ENCODE measurements around the gene PAK5.
A peak's percentile ranks its signal among the peaks of the same experiment; 100 is the strongest.
"Not testable (repeated sequence)": the region's sequence is repeated elsewhere in the genome, so short reads cannot be mapped to it uniquely, and the experiment has no call there.

The PAK5 gene

GRCh38 chr20:9672981-9673380 lies 165.9 kb downstream of the PAK5 start:
- no peak for DNase-seq

DNA sequence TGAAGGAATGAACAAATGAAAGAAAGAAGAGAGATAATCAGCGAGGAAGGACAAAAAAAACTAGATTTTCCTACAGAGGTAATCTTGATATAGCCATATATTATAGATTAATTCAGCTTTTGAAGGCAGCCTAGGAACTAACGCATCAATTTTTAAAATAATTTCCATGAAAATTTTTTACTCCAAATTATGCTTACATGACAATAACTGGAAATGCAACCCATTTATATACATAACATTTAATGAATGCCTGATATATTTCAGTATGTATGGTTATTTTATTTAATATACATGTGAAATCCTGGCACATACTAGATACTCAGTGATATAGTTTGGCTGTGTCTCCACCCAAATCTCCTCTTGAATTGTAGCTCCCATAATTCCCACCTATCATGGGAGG lies 166.8 kb downstream of the PAK5 start:
- DNase-seq: no peak

- no peak for DNase-seq
Observed at GRCh38 chr20:9668381-9668780, 170.5 kb downstream of the PAK5 start.

GRCh38 chr20:9663423-9663822 lies 175.5 kb downstream of the PAK5 start:
- DNase-seq: peak in 1 of 3 donors; percentile 11

DNA sequence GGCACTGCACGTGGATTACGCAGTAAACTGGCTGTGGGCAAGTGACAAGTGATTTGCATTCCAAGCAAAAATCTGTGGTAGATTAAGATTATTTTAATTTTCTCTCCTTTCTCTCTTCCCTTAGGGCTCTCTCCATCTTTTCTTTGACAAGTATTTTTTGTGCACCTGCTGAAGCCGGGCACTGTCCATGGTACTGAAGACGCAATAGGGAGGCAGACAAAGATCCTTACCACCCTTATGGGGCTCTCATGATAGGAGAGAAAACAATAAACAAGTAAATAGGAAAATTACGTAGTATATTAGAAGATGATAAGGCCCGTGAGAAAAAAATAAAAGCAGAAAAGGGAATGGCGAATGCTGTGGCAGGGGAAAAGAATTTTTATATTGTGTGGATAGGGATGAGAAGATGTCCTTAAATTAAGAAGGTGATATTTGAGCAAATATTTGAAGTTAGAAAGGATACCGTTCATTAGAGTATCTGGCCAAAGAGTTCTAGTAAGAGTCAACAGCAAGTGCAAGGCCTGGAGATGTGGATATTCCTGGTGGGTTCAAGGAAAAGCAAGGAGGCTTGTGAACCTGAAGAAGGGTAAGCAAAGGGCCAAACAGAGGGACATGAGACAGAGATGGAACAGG lies 178.5 kb downstream of the PAK5 start:
- peak; percentile 5 to 31 (median 18) for DNase-seq

DNA sequence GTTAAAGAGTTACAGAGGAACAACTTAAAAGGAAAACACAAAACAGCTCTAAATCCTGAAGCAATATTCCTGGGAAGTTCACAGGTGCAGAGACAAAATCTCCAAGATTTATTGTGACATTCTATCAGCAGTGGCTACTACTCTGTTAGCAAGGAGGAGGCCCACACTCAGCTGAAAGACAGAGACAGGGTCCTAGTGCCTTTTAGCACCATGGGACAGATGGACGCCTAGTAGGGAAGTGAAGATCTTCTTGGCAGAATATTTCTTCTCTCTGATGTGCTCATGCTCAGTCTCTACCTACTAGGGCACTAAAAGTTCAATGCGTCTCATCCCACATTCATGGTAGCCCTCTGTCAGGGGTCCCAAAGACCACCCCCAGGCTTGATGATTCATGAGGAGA lies 191.1 kb downstream of the PAK5 start:
- DNase-seq: no peak

DNA sequence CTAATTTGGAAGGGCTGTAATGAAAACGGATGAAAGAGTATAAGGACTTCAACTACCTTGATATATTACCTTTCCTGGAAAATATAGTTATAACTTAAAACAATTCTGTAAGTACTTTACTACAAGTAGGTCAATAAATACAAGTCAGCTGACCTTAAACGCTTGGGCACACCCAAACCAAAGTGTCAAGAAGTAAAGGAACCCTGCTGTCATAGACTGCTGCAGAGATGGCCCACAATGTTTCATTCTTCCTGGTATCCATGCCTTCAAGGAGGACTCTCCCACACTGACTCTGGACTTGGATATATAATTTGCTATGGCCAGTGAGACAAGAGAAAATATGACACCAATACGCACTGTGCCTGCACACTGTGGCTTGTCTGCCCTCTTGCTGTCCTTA lies 192.5 kb downstream of the PAK5 start:
- DNase-seq: no peak

DNA sequence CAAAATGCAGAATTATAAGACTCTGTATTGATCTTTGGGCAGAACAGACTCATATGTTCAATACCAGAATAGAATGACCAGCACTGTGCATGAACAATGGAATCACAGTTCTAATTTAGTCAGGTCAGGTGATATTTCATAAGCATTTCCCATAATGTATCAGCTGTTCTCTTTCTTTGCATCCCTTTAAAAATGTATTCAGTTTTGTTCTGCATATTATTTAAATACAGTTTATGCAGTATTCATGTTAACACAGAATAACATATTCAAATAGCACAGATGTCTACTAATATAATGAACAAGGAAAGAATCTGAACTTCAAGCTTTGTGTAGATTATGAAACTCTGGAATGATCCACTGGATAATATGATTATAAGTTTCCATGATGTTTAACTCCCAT lies 196.0 kb downstream of the PAK5 start:
- DNase-seq: no peak

- DNase-seq: not testable (repeated sequence)
Observed at GRCh38 chr20:9641499-9642000, 197.3 kb downstream of the PAK5 start.

DNA sequence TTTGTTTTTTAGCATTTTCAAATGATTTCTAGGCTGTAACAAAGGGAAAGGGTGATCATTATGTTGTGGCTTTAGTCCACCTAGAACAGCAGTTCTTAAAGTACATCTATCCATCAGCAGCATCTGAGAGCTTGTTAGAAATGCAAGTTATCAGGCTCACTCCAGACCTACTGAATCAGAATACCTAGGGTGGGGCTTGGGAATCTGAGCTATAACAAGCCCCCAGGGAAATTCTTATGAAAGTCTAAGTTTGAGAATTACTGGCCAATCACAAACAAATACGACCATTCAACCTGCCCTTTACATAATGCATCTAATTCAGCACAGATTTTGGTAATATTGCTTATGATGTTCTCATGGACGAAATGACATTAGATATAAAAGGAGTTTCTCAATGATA lies 201.0 kb downstream of the PAK5 start:
- no peak for DNase-seq

GRCh38 chr20:9635750-9636149 lies 203.1 kb downstream of the PAK5 start:
- DNase-seq: no peak

DNA sequence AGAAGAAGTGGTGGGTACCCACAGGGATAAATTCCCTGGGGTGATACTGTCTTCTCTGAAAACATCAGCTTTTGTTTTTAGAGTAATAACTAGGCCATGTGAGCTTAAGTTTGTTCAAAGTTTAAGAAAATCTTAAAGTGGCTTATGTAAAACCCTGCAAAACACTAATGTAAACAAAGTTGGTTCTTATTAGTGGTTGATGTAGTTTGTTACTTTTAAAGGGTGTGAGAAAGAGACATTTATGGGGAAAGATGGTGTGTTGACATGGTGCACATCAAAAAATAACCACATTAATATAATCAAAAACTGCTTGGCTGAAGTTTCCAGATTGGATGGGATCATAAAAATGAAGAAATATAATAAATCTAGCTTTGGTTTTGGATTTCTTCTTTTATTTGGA lies 204.5 kb downstream of the PAK5 start:
- no peak for DNase-seq

- peak; percentile 12 to 73 (median 33) for DNase-seq
Observed at GRCh38 chr20:9632991-9633390, 205.9 kb downstream of the PAK5 start.

DNA sequence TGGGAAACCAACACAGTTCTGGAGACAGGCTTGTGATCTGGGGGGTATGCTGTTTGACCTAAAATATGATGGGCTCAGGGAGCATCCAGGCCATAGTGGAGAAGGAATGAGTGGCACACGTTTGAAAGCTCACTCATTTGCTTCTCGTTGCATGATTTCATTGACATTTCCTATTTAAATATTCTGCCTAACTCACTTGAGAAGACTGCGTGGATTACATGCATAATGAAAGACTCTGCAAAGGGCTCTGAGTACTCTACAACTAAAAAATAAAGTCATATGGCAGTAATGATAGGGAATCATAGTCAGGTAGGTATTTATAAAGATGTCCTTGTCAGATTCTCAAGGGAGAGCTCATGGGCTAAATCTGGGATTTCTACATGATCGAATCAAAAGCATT lies 206.6 kb downstream of the PAK5 start:
- no peak for DNase-seq

GRCh38 chr20:9630554-9630953 lies 208.3 kb downstream of the PAK5 start:
- peak in 1 of 3 donors; percentile 41 for DNase-seq

DNA sequence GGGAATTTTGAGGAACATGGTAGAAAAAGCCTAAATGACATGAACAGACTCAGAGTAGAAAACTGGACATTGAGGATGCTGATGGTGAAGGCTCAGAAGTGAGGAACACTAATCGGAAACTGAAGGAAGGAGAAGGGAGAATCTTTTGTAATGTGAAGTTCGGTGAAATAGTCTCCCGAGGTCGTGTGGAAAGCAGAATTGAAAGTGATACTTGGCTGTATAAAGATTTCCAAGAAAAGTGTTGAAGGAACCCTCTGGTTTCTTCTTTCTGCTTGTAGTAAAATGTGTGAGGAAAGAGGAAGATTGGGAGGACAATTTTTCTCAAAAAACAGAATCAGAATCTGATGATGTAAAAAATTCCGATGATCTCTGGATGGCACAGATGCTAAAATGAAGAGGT lies 209.0 kb downstream of the PAK5 start:
- peak; percentile 20 to 75 (median 43) for DNase-seq

DNA sequence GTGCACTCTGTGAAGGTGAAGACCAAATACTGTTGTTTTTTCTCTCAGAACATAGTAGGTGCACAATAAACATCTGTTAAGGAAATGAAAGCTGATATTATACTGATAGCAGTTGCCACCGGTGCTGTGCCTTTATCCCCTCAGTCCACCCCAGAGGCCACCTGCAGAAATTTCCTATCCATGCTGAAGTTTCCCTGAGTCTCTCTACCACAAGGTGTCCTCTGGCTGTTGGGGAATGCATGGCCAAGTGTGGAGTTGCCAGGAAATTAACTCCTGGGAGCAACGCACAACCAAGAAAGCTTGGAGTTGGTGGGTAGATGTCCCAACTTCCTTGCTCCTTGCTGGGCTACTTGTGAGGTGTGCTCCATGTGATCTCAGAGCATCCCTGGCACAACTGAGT lies 210.3 kb downstream of the PAK5 start:
- DNase-seq: no peak

GRCh38 chr20:9628141-9628540 lies 210.7 kb downstream of the PAK5 start:
- peak in 1 of 3 donors; percentile 29 for DNase-seq

DNA sequence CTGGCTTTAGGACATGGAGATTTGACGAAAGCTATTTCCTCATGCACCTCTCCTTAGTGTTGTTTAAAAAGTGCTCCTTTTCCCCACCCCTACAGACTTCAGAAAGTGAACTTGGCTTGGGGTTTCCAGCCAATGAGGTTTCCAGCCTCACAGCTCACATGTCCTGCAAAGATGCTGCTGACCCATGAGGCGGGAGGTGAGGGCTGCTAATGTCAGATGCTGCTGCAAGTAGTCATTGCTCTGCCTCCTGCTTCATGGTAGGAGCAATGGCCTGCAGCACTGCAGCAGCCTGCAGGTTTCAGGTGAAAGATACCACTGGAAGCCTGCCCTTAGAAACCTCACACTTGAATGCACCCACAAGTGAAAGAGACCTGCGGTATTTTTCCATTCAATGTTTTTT lies 211.7 kb downstream of the PAK5 start:
- no peak for DNase-seq

DNA sequence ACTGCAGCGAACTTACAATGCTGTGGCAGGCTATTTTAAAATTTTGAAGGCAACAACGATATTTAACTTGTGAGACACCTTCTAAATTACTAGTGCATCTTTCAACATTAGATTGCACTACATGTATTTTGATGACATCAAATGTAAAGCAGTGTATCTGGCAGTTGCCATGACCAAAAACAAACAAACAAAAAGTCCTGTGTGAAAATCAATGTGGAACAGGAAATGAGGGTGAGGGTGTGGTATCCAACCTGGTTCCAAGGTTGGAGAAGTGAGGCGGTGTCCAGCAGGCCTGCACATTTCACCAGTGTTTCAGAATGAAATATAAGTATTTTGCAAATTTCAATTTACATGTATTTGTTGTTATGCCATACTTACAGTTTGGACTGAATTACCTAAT lies 212.5 kb downstream of the PAK5 start:
- DNase-seq: no peak

DNA sequence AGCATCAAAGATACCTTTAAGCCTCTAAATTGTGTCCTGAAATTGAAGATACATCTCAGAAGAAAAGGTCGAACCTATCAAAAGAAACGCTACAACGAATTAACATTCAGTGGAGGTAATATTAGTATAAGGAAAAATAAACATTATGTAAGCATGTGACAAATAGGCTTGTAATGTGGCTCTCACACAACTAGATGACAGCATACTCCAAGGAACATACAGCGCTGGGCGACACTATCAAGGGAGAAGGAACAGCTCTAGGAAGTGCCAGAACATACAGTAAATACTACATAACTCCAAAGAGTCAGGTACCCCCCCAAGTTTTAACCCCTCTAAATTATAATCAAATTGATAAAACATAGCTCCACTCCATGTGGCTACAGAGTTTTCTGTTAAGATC lies 220.9 kb downstream of the PAK5 start:
- DNase-seq: peak in 2 of 3 donors; percentile 16 to 38

DNA sequence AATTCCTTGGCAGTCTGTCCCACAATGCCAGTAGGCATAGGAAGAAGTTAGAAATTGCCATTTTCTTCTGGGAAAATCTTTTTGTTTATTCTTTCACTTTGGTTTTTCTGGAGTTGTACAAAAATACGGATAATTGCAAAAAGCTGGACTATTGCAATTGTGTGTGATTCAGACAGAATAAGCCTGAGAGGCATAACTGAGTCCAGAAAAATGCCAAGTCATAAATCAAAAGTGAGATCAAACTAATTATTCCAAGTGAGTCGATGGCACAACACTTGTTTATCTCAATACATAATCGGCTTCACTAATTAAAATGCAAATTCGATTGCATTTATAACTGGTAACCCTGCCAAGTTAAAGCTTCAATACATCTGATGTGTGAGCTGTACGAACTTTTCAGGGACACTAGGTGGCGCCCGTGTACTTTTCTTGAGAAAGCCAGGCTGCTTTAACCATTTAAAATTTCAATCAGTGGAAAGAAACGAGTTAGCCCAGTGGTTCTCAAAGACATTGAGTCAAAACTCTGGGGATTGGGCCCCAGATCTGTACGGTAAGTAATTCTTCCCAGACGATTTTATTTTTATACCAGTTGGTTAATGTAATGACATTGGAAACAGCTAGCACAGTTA lies 221.9 kb downstream of the PAK5 start:
- DNase-seq: peak; percentile 78 to 88 (median 86)

DNA sequence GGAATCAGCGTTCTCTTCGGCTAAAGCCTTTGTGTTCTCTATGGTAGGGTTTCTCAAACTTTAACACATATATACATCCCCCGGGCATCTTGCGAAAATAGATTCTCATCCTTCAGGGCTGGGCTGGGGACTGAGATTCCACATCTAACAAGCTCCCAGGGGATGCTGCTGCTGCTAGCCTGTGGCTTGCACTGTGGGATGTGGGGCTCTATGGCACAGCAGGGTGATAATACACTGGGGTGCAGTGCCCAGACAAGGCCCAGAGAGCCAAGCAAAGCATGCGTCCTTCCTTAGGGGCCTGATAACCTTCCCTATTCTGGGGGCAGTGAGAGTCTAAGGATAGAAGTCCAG lies 222.4 kb downstream of the PAK5 start:
- no peak for DNase-seq

DNA sequence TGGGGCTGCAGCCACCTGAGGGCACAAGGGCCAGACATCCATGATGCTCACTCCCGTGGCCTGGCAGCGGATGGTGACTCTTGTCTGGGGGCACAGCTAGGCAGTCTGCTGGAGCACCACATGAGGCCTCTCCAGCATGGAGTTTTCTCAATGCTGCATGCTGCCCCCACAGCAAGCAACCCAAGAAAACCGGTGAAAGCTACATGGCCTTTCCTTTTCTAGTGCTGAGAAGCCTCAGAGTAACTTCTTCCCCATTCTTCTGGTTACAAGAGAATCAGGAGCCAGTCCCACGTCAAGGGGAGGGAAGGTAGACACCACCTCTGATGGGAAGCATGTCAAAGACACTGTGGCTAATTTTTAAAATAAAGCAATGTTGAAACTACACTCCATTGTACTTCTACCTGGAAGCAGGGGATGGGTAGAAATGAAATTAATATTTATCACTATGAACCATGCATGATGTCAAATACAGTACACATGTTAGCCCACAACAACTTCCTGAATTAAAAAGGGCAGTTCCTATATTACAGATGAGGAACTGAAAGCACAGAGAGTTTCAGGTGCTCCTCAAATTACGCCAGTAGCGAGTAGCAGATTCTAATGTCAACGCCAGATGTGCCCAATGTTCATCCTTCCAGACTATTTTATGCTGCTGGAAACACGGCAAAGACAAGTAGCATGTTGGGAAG lies 223.0 kb downstream of the PAK5 start:
- DNase-seq: peak; percentile 39 to 64 (median 61)

Data from suppressor macrophage treated with lipopolysaccharide for 1 hour (primary cell).